Umbilical cord (tissue), 2 donors: ENCODE measurements around the gene CCL23. TPM values are rescaled to one million over a fixed set of nuclear protein-coding genes. Genes with fewer than 3 reads are reported as not detected.

Source experiments
- DNase-seq: peaks from one replicate; pipeline ENCODE4 v3.0.0-alpha.2; 2015; ENCODE audit warnings: low spot score
- total RNA-seq: library from RNA; depleted of rRNA; stranded (reverse); fragments of >200 nt; gene quantifications from one replicate; pipeline ENCODE4 v1.2.3, GENCODE V29; 2014; ENCODE audit warnings: low replicate concordance; ENCODE audit not compliant: insufficient read depth

The CCL23 gene
- total RNA-seq, 1 donor from 2014 or later: not detected

DNA sequence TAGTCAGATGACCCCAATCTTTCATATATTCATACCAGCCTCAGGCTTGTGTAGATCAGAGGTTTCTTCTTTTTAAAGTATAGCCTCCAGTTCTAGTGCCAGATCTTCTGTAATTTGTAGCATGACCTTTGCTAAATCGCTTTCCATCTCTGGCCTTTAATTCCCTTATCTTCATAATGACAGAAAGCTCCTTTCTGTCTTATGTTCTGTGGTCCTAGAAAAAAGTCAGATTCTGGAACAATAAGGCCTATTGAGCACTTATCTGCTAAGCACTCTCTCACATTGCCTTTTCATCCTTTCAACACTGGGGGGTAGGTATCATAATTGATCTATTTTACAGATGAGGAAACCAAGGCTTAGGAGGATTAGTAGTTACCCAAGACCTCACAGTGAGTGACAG is 45.7 kb downstream of the CCL23 start:
- no peak for DNase-seq

DNA sequence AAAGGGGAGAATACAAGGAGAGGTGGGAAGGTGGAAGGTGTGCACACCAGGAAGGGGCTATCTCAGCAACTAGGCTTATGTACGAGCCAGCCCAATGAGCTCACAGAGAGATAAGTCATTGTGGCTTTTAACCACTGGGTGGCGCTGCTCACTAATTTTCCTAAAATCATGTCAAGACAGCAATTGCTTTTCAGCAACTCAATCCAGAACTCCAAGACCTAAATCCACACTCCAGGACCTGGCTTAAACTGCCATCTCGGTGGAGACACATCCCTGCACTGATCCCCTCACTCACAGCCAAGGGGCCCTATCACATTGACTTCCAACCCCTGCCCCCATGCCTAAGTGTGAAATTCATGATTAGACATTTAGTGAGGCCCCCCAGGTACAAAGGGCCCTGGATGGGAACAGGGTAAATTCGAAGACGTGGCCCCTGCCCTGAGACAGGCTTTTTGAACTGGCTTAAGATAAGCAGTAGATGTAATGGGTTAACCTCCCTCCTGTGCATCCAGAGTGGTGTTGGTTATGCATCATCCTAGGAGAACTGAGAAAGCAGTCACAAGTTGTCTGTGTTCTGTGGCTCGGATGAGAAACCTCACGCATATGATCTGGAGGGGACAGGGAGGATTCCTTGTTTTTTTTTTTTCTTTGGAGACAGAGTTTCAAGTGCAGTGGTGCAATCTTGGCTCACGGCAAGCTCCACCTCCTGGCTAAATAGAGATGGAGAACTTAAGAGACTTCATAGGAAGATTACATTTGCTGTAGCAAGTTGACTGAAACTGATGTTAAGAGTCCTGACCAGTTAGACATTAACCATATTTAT is 48.0 kb downstream of the CCL23 start:
- DNase-seq: peak; percentile 87

DNA sequence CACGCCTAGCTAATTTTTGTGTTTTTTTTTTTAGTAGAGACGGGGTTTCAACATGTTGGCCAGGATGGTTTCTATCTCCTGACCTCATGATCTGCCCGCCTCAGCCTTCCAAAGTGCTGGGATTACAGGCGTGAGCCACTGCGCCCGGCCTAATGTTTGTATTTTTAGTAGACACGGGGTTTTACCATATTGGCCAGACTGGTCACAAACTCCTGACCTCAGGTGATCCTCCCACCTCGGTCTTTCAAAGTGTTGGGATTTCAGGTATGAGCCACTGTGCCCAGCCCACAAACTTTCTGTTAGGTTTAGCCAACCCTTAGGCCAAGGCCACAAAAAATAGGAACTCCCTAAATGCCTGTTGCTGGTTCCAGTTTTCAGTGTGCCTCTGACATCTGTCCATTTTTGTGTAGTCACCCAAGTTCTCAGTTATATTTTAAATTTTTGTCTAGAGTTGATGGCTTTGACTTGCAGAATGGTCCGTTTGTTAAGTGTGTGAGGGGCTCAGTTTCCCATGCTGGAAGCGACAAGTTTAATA is 49.2 kb downstream of the CCL23 start:
- no peak for DNase-seq

DNA sequence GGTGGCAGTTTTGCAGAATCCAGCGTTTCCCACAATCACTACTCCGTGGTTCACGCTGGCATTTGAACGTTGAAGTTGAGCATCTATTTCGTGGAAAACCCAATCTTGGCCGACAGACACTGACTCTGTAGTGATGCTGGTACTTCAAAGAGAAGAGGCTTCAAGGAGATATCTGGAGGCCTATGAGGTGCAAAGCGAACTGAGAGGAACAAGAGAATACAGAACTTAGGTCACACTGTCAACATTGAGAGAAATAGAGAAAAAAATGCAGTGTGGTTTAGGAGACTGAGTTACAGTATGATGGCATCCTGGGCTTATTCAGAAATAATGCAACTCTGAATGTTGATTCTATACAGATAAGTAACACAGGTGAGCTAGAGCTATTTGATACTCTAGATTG is 52.5 kb downstream of the CCL23 start:
- no peak for DNase-seq

DNA sequence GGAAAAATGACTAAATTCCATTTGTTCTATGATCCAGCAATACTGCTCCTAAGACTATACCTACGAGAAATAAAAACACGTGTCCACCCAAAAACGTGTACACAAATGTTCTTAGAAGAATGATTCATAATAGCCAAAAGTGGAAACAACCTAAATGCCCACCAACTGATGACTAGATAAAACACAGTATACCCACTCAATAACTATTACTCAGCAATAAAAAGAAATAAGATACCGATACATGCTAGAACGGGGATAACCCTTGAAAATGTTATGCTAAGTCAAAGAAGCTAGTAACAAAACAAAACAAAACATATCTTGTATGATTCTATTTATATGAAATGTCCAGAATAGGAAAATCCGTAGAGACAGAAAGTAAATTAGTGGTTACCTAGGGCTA is 54.1 kb downstream of the CCL23 start:
- DNase-seq: no peak

Other genes with a start within 250 kb of the CCL23 start
- gene MMP28, start 222.3 kb downstream of the CCL23 start, total RNA-seq: 113 TPM
- 33.0 TPM for gene TAF15, start 208.5 kb downstream of the CCL23 start, total RNA-seq
- not detected for gene HEATR9, start 149.1 kb downstream of the CCL23 start, total RNA-seq
- not detected for gene CCL5, start 137.6 kb downstream of the CCL23 start, total RNA-seq
- not detected for gene RDM1, start 87.2 kb downstream of the CCL23 start, total RNA-seq
- not detected for gene LYZL6, start 74.3 kb downstream of the CCL23 start, total RNA-seq
- gene CCL16, start 36.5 kb downstream of the CCL23 start, total RNA-seq: not detected
- gene CCL14, start 31.2 kb downstream of the CCL23 start, total RNA-seq: 4.1 TPM
- gene CCL15, start 16.4 kb downstream of the CCL23 start, total RNA-seq: not detected
- gene CCL18, start 46.3 kb upstream of the CCL23 start, total RNA-seq: not detected
- gene CCL3, start 72.2 kb upstream of the CCL23 start, total RNA-seq: 52.0 TPM
- 22.1 TPM for gene CCL4, start 85.9 kb upstream of the CCL23 start, total RNA-seq
- 2.9 TPM for gene TBC1D3B, start 158.7 kb upstream of the CCL23 start, total RNA-seq
- gene CCL3L1, start 178.8 kb upstream of the CCL23 start, total RNA-seq: 37.8 TPM
- 59.9 TPM for gene CCL4L2, start 193.1 kb upstream of the CCL23 start, total RNA-seq
- 5.8 TPM for gene TBC1D3I, start 246.6 kb upstream of the CCL23 start, total RNA-seq